Measurements from ENCODE around the gene FAM149B1. TPM values are rescaled to one million over a fixed set of nuclear protein-coding genes. Genes with fewer than 3 reads are reported as not detected.
A peak's percentile ranks its signal among the peaks of the same experiment; 100 is the strongest.

The FAM149B1 gene
- total and polyA plus RNA-seq, 2 of the 13 experiments (the other 11 are each of a cell fraction or from before 2014, with no cell fraction given): 9.3 to 16.8 TPM

- TF ChIP-seq ZFP36L1 (CRISPR knock-in tag; IDR thresholded peaks at IDR 0.05) (0 out of 2 replicates have a peak, but pooled peaks have one; percentile 52), ZNF143 (CRISPR knock-in tag; IDR thresholded peaks at IDR 0.05) (peak; percentile 70), ZNF337 (CRISPR knock-in tag; IDR thresholded peaks at IDR 0.05; ENCODE audit: borderline replicate concordance, low read depth) (0 out of 2 replicates have a peak, but pooled peaks have one; percentile 61), SNAI1 (CRISPR knock-in tag; IDR thresholded peaks at IDR 0.05; ENCODE audit: borderline replicate concordance) (peak; percentile 76; the same call in 1 of the 2 replicates), CHD2 (IDR thresholded peaks at IDR 0.05; ENCODE audit: low read depth, low read length) (peak; percentile 53), MEIS1 (CRISPR knock-in tag; IDR thresholded peaks at IDR 0.05; ENCODE audit: borderline replicate concordance) (peak; percentile 46; the same call in 1 of the 2 replicates), KDM2A (CRISPR knock-in tag; IDR thresholded peaks at IDR 0.05; ENCODE audit: borderline replicate concordance, low read depth) (peak; percentile 91), ZNF619 (CRISPR knock-in tag; IDR thresholded peaks at IDR 0.05) (peak; percentile 94; the same call in 1 of the 2 replicates), STAG1 (CRISPR knock-in tag; IDR thresholded peaks at IDR 0.05) (peak; percentile 6; the same call in 1 of the 2 replicates), ZNF382 (CRISPR knock-in tag; IDR thresholded peaks at IDR 0.05; ENCODE audit: borderline replicate concordance) (no peak), ZNF816 (CRISPR knock-in tag; IDR thresholded peaks at IDR 0.05; ENCODE audit: borderline replicate concordance) (peak; percentile 86; the same call in 1 of the 2 replicates), ZMYM3 (CRISPR knock-in tag; IDR thresholded peaks at IDR 0.05) (peak; percentile 55), ZNF513 (CRISPR knock-in tag; conservative IDR thresholded peaks at IDR 0.05) (no peak), ATF1 (CRISPR knock-in tag; IDR thresholded peaks at IDR 0.05) (peak; percentile 100), ZMAT3 (CRISPR knock-in tag; conservative IDR thresholded peaks at IDR 0.05) (0 out of 2 replicates have a peak, but pooled peaks have one; percentile 27), MXD4 (CRISPR knock-in tag; IDR thresholded peaks at IDR 0.05) (peak; percentile 58; the same call in 1 of the 2 replicates), KMT2B (CRISPR knock-in tag; IDR thresholded peaks at IDR 0.05) (peak; percentile 98), U2AF2 (IDR thresholded peaks at IDR 0.05; ENCODE audit: low read depth, low read length) (no peak), RARA (CRISPR knock-in tag; IDR thresholded peaks at IDR 0.05) (peak; percentile 22; the same call in 1 of the 2 replicates), ZNF335 (CRISPR knock-in tag; IDR thresholded peaks at IDR 0.05) (0 out of 2 replicates have a peak, but pooled peaks have one; percentile 32)
- TF ChIP-seq, protein P1, sequence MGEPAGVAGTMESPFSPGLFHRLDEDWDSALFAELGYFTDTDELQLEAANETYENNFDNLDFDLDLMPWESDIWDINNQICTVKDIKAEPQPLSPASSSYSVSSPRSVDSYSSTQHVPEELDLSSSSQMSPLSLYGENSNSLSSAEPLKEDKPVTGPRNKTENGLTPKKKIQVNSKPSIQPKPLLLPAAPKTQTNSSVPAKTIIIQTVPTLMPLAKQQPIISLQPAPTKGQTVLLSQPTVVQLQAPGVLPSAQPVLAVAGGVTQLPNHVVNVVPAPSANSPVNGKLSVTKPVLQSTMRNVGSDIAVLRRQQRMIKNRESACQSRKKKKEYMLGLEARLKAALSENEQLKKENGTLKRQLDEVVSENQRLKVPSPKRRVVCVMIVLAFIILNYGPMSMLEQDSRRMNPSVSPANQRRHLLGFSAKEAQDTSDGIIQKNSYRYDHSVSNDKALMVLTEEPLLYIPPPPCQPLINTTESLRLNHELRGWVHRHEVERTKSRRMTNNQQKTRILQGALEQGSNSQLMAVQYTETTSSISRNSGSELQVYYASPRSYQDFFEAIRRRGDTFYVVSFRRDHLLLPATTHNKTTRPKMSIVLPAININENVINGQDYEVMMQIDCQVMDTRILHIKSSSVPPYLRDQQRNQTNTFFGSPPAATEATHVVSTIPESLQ (CRISPR knock-in tag; conservative IDR thresholded peaks at IDR 0.05): 0 out of 2 replicates have a peak, but pooled peaks have one; percentile 48
- TF ChIP-seq, protein P2, sequence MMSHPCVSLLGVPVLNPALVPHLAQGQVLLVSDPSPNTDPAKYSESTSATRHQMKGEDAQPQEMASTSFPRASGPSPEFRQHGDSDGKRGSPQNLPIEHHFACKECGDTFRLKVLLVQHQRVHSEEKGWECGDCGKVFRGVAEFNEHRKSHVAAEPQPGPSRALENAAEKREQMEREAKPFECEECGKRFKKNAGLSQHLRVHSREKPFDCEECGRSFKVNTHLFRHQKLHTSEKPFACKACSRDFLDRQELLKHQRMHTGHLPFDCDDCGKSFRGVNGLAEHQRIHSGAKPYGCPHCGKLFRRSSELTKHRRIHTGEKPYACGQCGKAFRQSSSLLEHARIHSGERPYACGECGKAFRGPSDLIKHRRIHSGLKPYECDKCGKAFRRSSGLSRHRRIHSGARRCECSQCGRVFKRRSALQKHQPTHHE (CRISPR knock-in tag; IDR thresholded peaks at IDR 0.05; ENCODE audit: borderline replicate concordance): peak; percentile 95; the same call in 1 of the 2 replicates
- TF ChIP-seq, protein P3, sequence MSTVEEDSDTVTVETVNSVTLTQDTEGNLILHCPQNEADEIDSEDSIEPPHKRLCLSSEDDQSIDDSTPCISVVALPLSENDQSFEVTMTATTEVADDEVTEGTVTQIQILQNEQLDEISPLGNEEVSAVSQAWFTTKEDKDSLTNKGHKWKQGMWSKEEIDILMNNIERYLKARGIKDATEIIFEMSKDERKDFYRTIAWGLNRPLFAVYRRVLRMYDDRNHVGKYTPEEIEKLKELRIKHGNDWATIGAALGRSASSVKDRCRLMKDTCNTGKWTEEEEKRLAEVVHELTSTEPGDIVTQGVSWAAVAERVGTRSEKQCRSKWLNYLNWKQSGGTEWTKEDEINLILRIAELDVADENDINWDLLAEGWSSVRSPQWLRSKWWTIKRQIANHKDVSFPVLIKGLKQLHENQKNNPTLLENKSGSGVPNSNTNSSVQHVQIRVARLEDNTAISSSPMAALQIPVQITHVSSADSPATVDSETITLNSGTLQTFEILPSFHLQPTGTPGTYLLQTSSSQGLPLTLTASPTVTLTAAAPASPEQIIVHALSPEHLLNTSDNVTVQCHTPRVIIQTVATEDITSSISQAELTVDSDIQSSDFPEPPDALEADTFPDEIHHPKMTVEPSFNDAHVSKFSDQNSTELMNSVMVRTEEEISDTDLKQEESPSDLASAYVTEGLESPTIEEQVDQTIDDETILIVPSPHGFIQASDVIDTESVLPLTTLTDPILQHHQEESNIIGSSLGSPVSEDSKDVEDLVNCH (CRISPR knock-in tag; IDR thresholded peaks at IDR 0.05): 0 out of 2 replicates have a peak, but pooled peaks have one; percentile 52
Measured at GRCh38 chr10:73167783-73168464, at the start of gene FAM149B1, which contains the start of gene ECD (continued).

Data from HepG2 (cell line).